DOHH2 (cell line): ENCODE measurements around the gene GLCCI1.

Experiments
- H3F3A ChIP-seq: fragments of 200-600 bp; sonication (generic), shearing (Covaris generic); 2 replicates; pipeline ENCODE4 v1.6.0; 2016; ENCODE audit warnings: antibody characterized with exemption, mild to moderate bottlenecking; ENCODE audit not compliant: control insufficient read depth, insufficient read depth
- H3K27ac ChIP-seq: fragments of 200-600 bp; sonication (generic); 2 replicates; pipeline ENCODE4 v1.5.1; 2014; ENCODE audit warnings: low read depth, mild to moderate bottlenecking, low read length, moderate library complexity
- H3K27me3 ChIP-seq: fragments of 200-600 bp; sonication (generic); 2 replicates; pipeline ENCODE4 v1.6.1; 2014; ENCODE audit warnings: mild to moderate bottlenecking, low read length, mixed read lengths; ENCODE audit not compliant: control insufficient read depth
- H3K36me3 ChIP-seq: fragments of 200-600 bp; sonication (generic); 2 replicates; pipeline ENCODE4 v1.6.1; 2014; ENCODE audit warnings: mild to moderate bottlenecking, low read length, moderate library complexity, mixed read lengths; ENCODE audit not compliant: control insufficient read depth
- H3K4me1 ChIP-seq: fragments of 200-600 bp; sonication (generic); 2 replicates; pipeline ENCODE4 v1.6.1; 2014; ENCODE audit warnings: mild to moderate bottlenecking, low read length, mixed read lengths; ENCODE audit not compliant: control insufficient read depth
- H3K4me2 ChIP-seq: fragments of 200-600 bp; sonication (generic); 2 replicates; pipeline ENCODE4 v1.6.0; 2014; ENCODE audit warnings: mild to moderate bottlenecking, low read length, moderate library complexity
- H3K4me3 ChIP-seq: fragments of 200-600 bp; sonication (generic); 2 replicates; pipeline ENCODE4 v1.5.1; 2014; ENCODE audit warnings: mild to moderate bottlenecking, low read length, mixed read lengths
- H3K79me2 ChIP-seq: fragments of 200-600 bp; sonication (generic); 2 replicates; pipeline ENCODE4 v1.6.1; 2014; ENCODE audit warnings: mild to moderate bottlenecking, low read length, mixed read lengths; ENCODE audit not compliant: control insufficient read depth
- H3K9me2 ChIP-seq: fragments of 200-600 bp; sonication (generic); replicated peaks from 2 replicates; pipeline ENCODE4 v1.6.1; 2014; ENCODE audit warnings: mild to moderate bottlenecking, low read length, mixed read lengths; ENCODE audit not compliant: control insufficient read depth
- H3K9me3 ChIP-seq: fragments of 200-600 bp; sonication (generic); 2 replicates; pipeline ENCODE4 v1.6.1; 2014; ENCODE audit warnings: antibody characterized with exemption, low read length, mixed read lengths; ENCODE audit not compliant: control insufficient read depth, insufficient read depth
- H4K20me1 ChIP-seq: fragments of 200-600 bp; sonication (generic); 2 replicates; pipeline ENCODE4 v1.6.0; 2014; ENCODE audit warnings: low read depth, mild to moderate bottlenecking, antibody characterized with exemption, low read length, moderate library complexity; ENCODE audit not compliant: control insufficient read depth, insufficient read depth
- CTCF ChIP-seq: fragments of 200-600 bp; sonication (generic); IDR thresholded peaks from one replicate; pipeline ENCODE4 v1.5.1; 2014; ENCODE audit warnings: antibody characterized with exemption, mild to moderate bottlenecking, low read depth, low read length; ENCODE audit not compliant: poor library complexity, severe bottlenecking
- EZH2phosphoT487 ChIP-seq: fragments of 200-600 bp; sonication (generic); IDR thresholded peaks from 2 replicates; pipeline ENCODE4 v1.6.1; 2017; ENCODE audit warnings: borderline replicate concordance, mild to moderate bottlenecking, antibody characterized with exemption, low read length, moderate library complexity, mixed read lengths

The GLCCI1 gene

GRCh38 chr7:7978860-7979259 is 10.3 kb downstream of the GLCCI1 start:
- Histone ChIP-seq H3K4me2 (no peak overlapping the region), H3K4me3 (no peak overlapping the region), H3K27ac (no peak overlapping the region), H3K9me3 (no peaks in the 10 kb centered on the region), H3K79me2 (peaks cover 100% of the 10 kb centered on the region), H3K4me1 (peaks cover 42% of the 10 kb centered on the region), H3K27me3 (no peaks in the 10 kb centered on the region), H4K20me1 (peaks cover 3% of the 10 kb centered on the region; the same call in 1 of the 2 replicates), H3K9me2 (no peaks in the 10 kb centered on the region), H3K36me3 (peaks cover 19% of the 10 kb centered on the region), H3F3A (no peaks in the 10 kb centered on the region)
- no peak for TF ChIP-seq EZH2phosphoT487
- no peak for TF ChIP-seq CTCF

GRCh38 chr7:7979558-7979957 is 11.0 kb downstream of the GLCCI1 start:
- H3K9me3 ChIP-seq = no peaks in the 10 kb centered on the region
- no peak overlapping the region for H3K27ac ChIP-seq
- no peak for TF ChIP-seq EZH2phosphoT487
- no peak for TF ChIP-seq CTCF
- H3K36me3 ChIP-seq = peaks cover 12% of the 10 kb centered on the region
- peaks cover 100% of the 10 kb centered on the region for H3K79me2 ChIP-seq
- H3K27me3 ChIP-seq = no peaks in the 10 kb centered on the region
- H4K20me1 ChIP-seq = peaks cover 3% of the 10 kb centered on the region; the same call in 1 of the 2 replicates
- no peak overlapping the region for H3K4me2 ChIP-seq
- H3K9me2 ChIP-seq = no peaks in the 10 kb centered on the region
- H3F3A ChIP-seq = no peaks in the 10 kb centered on the region
- no peak overlapping the region for H3K4me3 ChIP-seq
- peaks cover 42% of the 10 kb centered on the region for H3K4me1 ChIP-seq

- H3K79me2 ChIP-seq = peaks cover 100% of the 10 kb centered on the region
- peaks cover 9% of the 10 kb centered on the region for H3K36me3 ChIP-seq
- H3K4me1 ChIP-seq = peaks cover 39% of the 10 kb centered on the region
- H3K9me3 ChIP-seq = no peaks in the 10 kb centered on the region
- TF ChIP-seq EZH2phosphoT487 = no peak
- no peak for TF ChIP-seq CTCF
- H3K9me2 ChIP-seq = no peaks in the 10 kb centered on the region
- no peak overlapping the region for H3K4me3 ChIP-seq
- H4K20me1 ChIP-seq = peaks cover 3% of the 10 kb centered on the region; the same call in 1 of the 2 replicates
- H3K27me3 ChIP-seq = no peaks in the 10 kb centered on the region
- H3K27ac ChIP-seq = no peak overlapping the region
- no peak overlapping the region for H3K4me2 ChIP-seq
- H3F3A ChIP-seq = no peaks in the 10 kb centered on the region
These were observed 11.5 kb downstream of the GLCCI1 start for GRCh38 chr7:7980134-7980533.

DNA sequence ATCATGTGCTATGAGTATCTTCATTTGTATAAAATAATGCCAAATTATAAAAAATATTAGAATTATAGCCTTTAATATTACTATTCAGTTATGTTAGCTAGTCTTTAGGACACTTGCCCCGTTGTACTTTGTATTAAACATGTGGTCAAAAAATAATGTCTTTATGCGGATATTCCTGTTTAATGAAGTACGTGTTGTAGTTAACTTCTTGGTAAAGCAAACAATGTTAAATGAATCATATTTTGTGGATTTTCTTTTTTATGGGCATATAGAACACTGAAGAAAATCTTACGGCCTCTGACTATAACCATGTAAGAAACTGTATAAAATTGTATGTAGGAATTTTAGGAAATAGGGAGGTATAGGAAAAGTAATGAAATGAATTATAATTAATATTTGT is 14.3 kb downstream of the GLCCI1 start:
- H3F3A ChIP-seq = no peaks in the 10 kb centered on the region
- H3K9me2 ChIP-seq = no peaks in the 10 kb centered on the region
- peaks cover 4% of the 10 kb centered on the region; the same call in 1 of the 2 replicates for H4K20me1 ChIP-seq
- H3K9me3 ChIP-seq = no peaks in the 10 kb centered on the region
- H3K4me2 ChIP-seq = no peak overlapping the region
- peaks cover 22% of the 10 kb centered on the region for H3K4me1 ChIP-seq
- H3K79me2 ChIP-seq = peaks cover 100% of the 10 kb centered on the region
- H3K36me3 ChIP-seq = peaks cover 7% of the 10 kb centered on the region
- no peak overlapping the region for H3K4me3 ChIP-seq
- H3K27me3 ChIP-seq = no peaks in the 10 kb centered on the region
- TF ChIP-seq EZH2phosphoT487 (no peak), CTCF (no peak)
- no peak overlapping the region for H3K27ac ChIP-seq
